Lung (tissue), 12 donors: ENCODE data around the gene NPHP4. TPM values are rescaled to one million over a fixed set of nuclear protein-coding genes. Genes with fewer than 3 reads are reported as not detected.

ENCODE experiments used
- ATAC-seq: fragments of 200-7000 bp; cut with Tn5 transposase; one replicate; pipeline ENCODE4 v1.9.1; 2020; ENCODE audit warnings: moderate number of reproducible peaks; ENCODE audit not compliant: insufficient read depth, low FRiP score
- DNase-seq, 3 donors: peaks; one replicate each; pipeline ENCODE4 v3.0.0-alpha.2; 2013 to 2017
- H3K27ac ChIP-seq, 2 donors: one replicate each; pipeline ENCODE4 v1.5.1; 2013; ENCODE audit warnings: mild to moderate bottlenecking in 2 of 2, moderate library complexity in 2 of 2, control low read depth in 1 of 2, inconsistent platforms in 1 of 2, low read depth in 1 of 2, low read length in 1 of 2
- H3K27me3 ChIP-seq, 3 donors: one replicate each; pipeline ENCODE4 v1.5.1; 2013; ENCODE audit warnings: low read length in 2 of 3; ENCODE audit not compliant: control insufficient read depth in 3 of 3, insufficient read depth in 3 of 3
- H3K36me3 ChIP-seq, 4 donors: one replicate each; pipeline ENCODE4 v1.5.1; 2013; ENCODE audit warnings: low read length in 4 of 4, mild to moderate bottlenecking in 1 of 4, moderate library complexity in 1 of 4; ENCODE audit not compliant: control insufficient read depth in 4 of 4, insufficient read depth in 4 of 4
- H3K4me1 ChIP-seq, 5 donors: one replicate each; pipeline ENCODE4 v1.5.1; 2013; ENCODE audit warnings: low read length in 5 of 5, mild to moderate bottlenecking in 2 of 5, moderate library complexity in 1 of 5; ENCODE audit not compliant: control insufficient read depth in 5 of 5, insufficient read depth in 5 of 5
- H3K4me3 ChIP-seq: one replicate; pipeline ENCODE4 v1.5.1; 2013; ENCODE audit warnings: mild to moderate bottlenecking, control low read depth, moderate library complexity
- H3K9ac ChIP-seq, 2 donors: one replicate each; pipeline ENCODE4 v1.5.1; 2013; ENCODE audit warnings: low read length in 2 of 2, control low read depth in 1 of 2; ENCODE audit not compliant: insufficient read depth in 1 of 2
- H3K9me3 ChIP-seq, 4 donors: one replicate each; pipeline ENCODE4 v1.5.1; 2013; ENCODE audit warnings: low read length in 3 of 4, mild to moderate bottlenecking in 1 of 4, moderate library complexity in 1 of 4; ENCODE audit not compliant: control insufficient read depth in 4 of 4, insufficient read depth in 3 of 4
- CTCF ChIP-seq: IDR thresholded peaks from 2 replicates; pipeline ENCODE4 v1.5.1; 2012; ENCODE audit warnings: mild to moderate bottlenecking; ENCODE audit errors: control extremely low read depth, extremely low read depth
- WGBS, 2 donors: extraction: QIAGEN DNeasy Blood & Tissue Kit; methylation state at CpG; one replicate each; pipeline ENCODE4 v1.1.7; 2013; 5-methylcytosine and 5-hydroxymethylcytosine counted together
- polyA plus RNA-seq, 2 donors: library from polyadenylated mRNA; stranded (reverse); fragments of 200-250 nt; gene quantifications; one replicate each; pipeline ENCODE4 v1.2.1, GENCODE V29; 2013
- total RNA-seq, 2 donors: library from RNA; depleted of rRNA in 1 of 2; stranded (reverse); fragments of >200 nt in 1 of 2; gene quantifications; one replicate each; pipeline ENCODE4 v1.2.1, GENCODE V29; 2014 to 2021
- donor health status: control.
- donor health status: control.
- donor health status: Bipolar disorder and iron deficiency.
- donor health status: healthy.
- donor health status: DM: yes; HTN: yes; CAD: no.

Gene NPHP4
- total and polyA plus RNA-seq, 4 donors = 6.0 to 23.3 (median 11.1) TPM

GRCh38 chr1:5950994-5951785 lies 41.0 kb downstream of the NPHP4 start:
- no peak for ATAC-seq

GRCh38 chr1:5950201-5950895 lies 41.9 kb downstream of the NPHP4 start:
- Histone ChIP-seq H3K27ac (no peak overlapping the region), H3K4me3 (no peak overlapping the region), H3K9ac (no peak overlapping the region), H3K4me1 (peaks cover 0 to 21% (median 4%) of the 10 kb centered on the region in 5 donors), H3K36me3 (peaks cover 0 to 22% (median 2%) of the 10 kb centered on the region in 4 donors), H3K27me3 (no peaks in the 10 kb centered on the region), H3K9me3 (peaks cover 0 to 1% (median 0%) of the 10 kb centered on the region in 4 donors)
- DNase-seq (no peak), ATAC-seq (no peak)
- no peak for TF ChIP-seq CTCF
- 95 to 98% methylated on average over 7 of the region's 7 CpGs for WGBS, 2 donors

More at GRCh38 chr1:5950994-5951785, 41.0 kb downstream of the NPHP4 start:
- Histone ChIP-seq H3K4me1 (peaks cover 0 to 21% (median 4%) of the 10 kb centered on the region in 5 donors), H3K27ac (no peak overlapping the region), H3K27me3 (no peaks in the 10 kb centered on the region), H3K36me3 (peaks cover 0 to 18% (median 1%) of the 10 kb centered on the region in 4 donors), H3K9me3 (no peaks in the 10 kb centered on the region), H3K9ac (no peak overlapping the region), H3K4me3 (no peak overlapping the region)
- 91 to 94% methylated on average over 24 of the region's 24 CpGs for WGBS, 2 donors
- no peak for TF ChIP-seq CTCF
- DNase-seq = peak; percentile 59 to 64 (median 62)

GRCh38 chr1:5949761-5950100 lies 42.5 kb downstream of the NPHP4 start:
- Histone ChIP-seq H3K27me3 (no peaks in the 10 kb centered on the region), H3K9ac (no peak overlapping the region), H3K4me1 (peaks cover 0 to 21% (median 4%) of the 10 kb centered on the region in 5 donors), H3K9me3 (peaks cover 0 to 1% (median 0%) of the 10 kb centered on the region in 4 donors), H3K4me3 (no peak overlapping the region), H3K36me3 (peaks cover 0 to 23% (median 2%) of the 10 kb centered on the region in 4 donors), H3K27ac (no peak overlapping the region)
- WGBS, 2 donors = 70 to 97% methylated on average over 4 of the region's 4 CpGs
- ATAC-seq (no peak), DNase-seq (no peak)
- no peak for TF ChIP-seq CTCF
